IPS-11a (cell line): Measurements from ENCODE around the gene MSX1.

Source experiments
- H3K4me3 ChIP-seq: one replicate; pipeline ENCODE4 v1.5.1; 2013; ENCODE audit warnings: low read depth, low read length, control low read depth

MSX1 gene

GRCh38 chr4:4840351-4840750 is 19.1 kb upstream of the MSX1 start:
- no peak overlapping the region for H3K4me3 ChIP-seq

DNA sequence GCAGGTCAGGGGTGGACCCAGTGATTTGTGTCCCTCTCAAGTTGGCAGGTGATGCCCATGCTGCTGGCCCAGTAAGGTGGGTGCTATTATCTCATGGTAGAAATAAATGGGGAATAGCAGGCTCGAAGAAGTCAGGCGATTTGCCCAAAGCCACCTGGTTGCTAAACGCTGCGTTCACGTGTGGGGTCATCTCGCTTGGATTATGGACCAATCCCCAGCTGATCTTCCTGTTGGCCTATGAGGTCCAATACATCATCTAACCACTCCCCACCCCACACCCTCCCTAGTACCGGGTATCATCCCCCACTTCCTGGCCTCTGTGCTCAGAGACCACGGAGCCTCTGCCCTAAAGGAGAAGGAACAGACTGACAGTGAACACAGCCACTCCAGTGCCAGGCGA is 18.3 kb upstream of the MSX1 start:
- no peak overlapping the region for H3K4me3 ChIP-seq

- H3K4me3 ChIP-seq: no peak overlapping the region
Measured at GRCh38 chr4:4842476-4843441, 16.7 kb upstream of the MSX1 start.

DNA sequence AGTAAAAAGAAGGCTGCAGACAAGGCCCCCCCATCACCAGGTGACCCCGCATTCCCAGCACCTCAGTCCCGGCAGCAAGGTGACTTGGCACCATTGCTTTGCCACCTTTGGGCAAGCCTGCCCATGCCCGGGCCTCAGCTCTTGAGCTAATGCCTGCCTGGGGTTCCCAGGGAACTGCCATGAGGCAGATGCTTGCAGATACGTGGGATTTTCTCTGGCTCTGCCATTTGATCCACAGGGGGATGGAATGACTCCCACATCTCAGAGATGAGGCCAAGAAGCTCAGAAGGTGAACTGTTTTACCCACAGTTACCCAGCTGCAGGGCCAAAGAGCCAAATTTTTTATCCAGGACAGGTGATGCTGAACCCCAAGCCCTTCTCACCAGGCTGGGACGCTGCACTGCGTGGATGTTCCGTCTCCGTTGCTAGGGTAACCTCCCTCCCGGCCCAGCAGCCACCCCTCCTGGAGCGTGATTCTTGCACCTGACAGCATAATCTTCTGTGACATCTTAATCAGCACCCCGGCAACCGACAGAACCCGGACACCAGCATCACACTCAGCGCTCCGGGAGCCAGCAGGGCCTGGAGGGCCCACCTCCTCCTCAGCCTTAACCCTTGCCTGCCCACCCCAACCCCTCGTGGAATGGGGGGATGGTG is 15.7 kb upstream of the MSX1 start:
- no peak overlapping the region for H3K4me3 ChIP-seq

DNA sequence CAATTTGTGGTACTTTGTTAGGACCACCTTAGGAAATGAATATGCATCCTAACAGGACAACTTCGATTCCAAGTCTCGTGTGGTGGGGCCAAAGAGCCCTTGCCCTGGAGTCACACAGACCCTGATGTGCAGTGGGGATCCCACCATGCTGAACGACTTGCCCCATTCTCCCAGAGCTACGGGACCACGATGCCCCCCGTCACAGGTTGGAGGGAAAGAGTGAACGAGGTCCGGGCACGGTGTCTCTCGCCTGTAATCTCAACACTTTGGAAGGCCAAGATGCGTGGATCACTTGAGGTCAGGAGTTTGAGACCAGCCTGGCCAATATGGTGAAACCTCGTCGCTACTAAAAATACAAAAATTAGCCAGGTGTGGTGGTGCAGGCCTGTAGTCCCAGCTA is 14.4 kb upstream of the MSX1 start:
- H3K4me3 ChIP-seq: no peak overlapping the region

DNA sequence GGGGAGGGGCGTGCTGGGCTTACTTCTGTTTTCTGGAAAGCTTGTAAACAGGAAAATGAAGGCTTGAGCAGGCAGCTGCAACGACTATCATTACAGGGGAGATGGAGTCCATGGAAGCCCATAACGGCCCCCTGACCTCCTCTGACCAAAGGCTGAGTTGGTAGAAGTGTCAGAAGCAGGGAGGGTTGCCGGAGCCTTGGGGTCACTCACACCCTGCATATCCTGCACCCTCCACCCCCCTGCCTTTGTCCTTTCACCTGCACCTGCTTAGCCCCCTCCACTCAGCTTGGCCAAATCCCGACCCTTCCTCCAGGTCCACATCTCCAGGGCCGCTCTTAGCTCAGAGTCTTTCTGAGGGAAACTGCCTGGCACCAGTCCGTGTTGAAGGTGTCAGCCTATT is 12.5 kb upstream of the MSX1 start:
- H3K4me3 ChIP-seq: no peak overlapping the region

DNA sequence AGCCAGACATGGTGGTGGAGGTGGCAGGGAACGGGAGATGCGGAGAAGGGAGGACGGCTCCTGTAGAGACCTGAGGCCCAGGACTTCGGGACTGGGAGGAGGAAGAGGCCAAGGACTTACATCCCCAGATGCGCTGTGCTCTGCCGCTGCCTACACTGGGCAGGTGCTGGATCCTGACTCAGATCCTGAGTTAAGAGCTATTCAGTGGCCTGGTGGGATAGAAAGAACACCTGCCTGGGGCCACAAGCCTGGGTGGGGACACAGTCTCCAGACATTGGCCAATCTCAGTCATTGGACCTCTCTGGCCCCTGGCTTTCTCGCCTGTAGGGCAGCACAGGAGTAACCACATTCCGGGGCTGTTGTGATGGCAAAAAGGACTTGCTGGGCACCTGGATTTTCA is 10.9 kb upstream of the MSX1 start:
- H3K4me3 ChIP-seq: no peak overlapping the region

DNA sequence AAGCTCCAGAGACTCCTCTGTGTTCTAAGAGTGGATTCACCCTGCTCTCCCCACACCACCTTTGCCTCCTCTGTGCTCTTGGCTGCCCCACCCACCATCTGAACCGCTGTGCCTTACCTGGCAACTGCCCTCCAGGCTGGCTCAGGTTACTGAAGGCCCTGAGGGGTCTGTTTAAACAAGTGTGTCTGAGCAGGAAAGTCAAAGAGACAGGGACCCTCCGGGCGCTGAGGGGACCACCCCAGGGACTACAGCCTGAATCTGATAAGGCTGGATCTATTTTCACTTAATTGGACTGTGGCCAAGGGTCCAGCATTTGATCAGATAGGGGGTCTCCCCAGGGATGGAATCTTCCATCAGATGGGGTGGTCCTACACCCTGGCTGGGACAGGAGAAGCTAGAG is 10.4 kb upstream of the MSX1 start:
- H3K4me3 ChIP-seq: no peak overlapping the region

GRCh38 chr4:4849524-4850193 is 9.8 kb upstream of the MSX1 start:
- H3K4me3 ChIP-seq: no peak overlapping the region

DNA sequence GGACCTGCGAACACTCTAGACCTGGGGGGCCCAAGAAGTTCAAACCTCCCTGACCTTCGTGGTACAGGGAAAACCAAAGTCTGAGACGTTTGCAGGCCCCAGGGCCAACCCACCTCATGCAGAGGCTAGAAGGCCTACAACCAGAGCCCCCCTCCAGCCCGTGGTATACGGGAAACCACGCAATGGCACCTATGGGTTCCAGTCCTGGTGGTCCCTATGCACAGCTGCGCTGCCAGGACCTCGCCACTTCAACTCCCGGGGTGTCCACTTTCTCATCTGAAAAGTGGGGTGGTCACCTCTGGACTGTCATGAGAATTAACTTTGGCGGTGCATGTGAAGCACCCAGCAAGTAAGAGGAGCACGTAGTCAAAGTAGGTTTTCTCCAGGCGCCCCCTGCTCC is 8.4 kb upstream of the MSX1 start:
- no peak overlapping the region for H3K4me3 ChIP-seq

GRCh38 chr4:4851906-4852305 is 7.6 kb upstream of the MSX1 start:
- no peak overlapping the region for H3K4me3 ChIP-seq

DNA sequence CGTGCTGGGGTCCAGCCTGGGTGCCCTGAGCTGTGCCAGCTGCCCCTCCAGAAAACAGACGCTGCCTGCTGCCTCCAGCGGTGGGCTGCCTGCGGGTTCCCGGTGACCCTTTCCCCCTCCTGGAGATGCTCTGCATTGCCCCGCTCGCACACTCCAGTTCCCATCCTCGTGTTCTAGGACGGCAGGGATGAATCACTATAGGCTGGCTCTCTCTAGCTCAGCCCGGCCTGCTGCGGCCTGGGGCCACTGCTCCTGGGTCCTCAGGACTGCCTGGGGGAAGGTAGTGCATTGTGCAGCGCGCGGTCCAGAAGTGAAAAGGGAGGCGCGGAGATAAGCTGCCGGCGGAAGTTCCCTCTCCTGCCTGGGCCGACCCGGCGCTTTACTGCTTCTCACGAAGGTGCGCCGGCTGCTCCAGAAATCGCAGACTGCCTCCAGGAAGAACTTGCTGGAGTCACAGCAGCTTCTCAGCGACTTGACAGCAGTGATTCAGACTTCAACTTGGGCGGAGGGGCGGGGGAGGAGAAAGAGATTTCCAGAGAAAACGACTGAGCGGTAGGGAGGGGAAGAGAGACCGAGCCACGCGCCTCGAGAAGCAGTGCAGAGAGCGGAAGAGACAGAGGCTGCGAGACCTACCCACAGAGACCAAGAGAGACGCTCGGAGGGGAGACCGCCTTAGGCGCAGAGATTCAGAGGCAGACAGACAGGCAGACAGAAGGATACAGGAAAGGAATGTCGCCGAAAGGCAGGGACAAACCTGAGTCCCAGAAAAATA is 6.7 kb upstream of the MSX1 start:
- H3K4me3 ChIP-seq: peak overlapping the region; percentile 13

GRCh38 chr4:4853371-4853823 is 6.1 kb upstream of the MSX1 start:
- H3K4me3 ChIP-seq: no peak overlapping the region

GRCh38 chr4:4853921-4854648 is 5.4 kb upstream of the MSX1 start:
- no peak overlapping the region for H3K4me3 ChIP-seq

DNA sequence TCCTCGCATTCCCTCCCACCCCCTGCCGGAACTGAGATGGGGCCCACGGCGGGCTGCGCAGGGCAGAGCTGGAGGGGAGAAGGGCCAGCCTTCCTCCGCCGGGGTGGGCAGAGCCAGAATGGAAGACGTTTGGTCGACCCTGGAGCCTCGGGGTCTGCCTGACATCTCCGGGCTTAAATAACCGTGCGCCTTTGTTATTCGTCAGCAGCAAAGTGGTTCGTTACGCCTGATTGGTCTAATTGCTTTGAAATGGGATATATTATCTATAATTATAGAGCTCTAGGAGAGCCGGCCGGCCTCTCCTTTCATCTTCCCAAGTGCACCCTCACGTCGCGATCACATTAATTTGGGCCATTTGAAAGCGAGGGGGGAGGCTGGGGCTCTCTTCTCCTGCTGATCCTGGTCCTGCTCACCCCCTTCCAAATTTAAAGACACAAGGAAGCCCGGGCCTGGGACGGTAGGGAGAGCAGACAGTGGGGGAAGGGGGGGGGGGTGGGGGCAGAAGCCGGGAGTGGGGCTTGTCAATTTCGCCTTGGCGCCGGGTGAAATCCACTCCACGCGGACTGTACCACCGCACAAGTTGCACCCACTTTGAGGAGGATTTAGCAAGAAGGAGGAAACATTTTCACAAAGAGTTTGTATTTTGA is 4.7 kb upstream of the MSX1 start:
- no peak overlapping the region for H3K4me3 ChIP-seq

DNA sequence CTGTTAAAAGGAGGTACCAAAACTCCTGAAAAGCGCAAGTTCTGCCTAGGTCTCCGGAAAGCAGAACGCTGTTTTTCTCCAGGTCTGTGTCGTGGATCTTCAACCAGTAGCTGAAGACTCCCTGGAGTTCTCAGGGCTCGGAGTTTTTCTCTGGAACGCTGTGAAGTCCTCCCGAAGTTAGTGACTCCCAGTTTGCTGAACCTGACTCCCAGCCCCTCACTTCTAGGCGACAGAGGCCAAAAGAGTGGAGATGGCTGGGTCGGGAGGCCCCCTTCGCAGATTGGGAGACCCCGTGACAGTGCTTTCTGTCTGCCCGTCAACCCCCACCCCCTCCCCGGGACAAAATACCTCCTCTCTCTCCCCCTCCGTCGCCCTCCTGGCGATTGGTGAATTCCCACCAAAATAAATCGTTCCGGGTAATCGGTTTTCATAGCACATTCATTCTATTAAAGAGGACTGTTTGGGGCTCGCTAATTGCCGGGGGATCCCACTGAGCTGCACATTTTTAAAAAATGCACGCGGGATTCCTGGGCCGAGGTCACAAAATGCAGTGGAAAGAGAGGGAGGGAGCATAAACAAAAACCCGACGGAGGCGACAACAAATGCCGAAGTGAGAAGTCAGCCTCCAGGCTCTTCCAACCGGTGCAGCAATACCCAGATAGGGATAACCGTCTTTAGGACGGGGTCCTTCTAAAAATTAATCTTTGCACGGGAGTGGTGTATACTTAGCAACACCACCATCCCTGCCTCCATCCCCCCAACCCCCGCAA is 4.0 kb upstream of the MSX1 start:
- H3K4me3 ChIP-seq: no peak overlapping the region

DNA sequence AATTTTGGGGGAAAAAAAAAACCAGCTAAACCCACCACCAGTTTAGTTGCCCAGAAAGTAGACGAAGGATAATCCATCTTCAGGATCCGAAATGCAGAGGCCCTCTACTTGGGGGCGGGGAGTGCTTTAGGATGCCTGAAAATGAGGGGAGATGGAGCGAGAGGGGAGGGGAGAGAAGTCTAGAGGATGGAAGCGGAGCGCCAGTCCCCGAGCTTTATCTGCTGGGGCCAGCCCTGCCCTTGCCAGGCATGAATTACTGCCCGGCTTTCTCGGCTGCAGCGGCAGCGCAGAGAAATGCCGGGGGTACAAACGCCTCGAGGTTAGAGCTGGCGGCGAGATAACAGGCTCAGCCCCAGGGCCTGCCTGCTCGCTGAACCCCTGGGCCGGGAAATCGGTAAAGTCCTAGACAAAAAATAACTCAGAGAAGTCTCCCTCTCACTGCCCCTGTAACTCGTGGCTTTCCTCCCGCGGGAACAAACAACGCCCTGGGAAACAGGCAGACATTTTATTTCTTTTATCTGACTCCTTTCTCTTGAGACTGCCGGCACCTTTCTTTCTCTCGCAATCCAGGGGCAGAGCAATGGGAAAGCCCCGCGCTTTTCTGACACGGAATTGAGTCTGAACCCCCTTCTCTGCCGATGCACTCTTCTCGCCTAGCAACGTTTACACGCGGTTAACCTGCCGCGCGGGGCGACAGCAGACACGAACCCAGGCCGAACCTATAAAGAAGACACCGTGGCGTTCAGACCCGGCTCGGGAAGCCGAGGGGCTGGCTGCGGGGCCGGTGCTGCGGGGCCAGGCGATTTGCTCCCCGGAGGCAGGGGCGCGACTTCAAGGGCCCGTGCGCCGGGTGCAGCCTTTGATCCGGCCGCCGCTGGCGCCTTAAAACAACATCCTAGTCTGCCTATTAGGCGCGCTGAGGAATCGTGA is 3.1 kb upstream of the MSX1 start:
- no peak overlapping the region for H3K4me3 ChIP-seq
